PC-9 (cell line): ENCODE data around the gene SNTG2.

Experiments used
- CTCF ChIP-seq: fragments of 200-600 bp; sonication (generic); conservative IDR thresholded peaks from 2 replicates; pipeline ENCODE4 v1.6.1; 2017; ENCODE audit warnings: mixed run types, antibody characterized with exemption, mild to moderate bottlenecking, moderate library complexity
- EZH2 ChIP-seq: fragments of 200-600 bp; sonication (generic); IDR thresholded peaks from 2 replicates; pipeline ENCODE4 v1.8.0; 2017; ENCODE audit warnings: antibody characterized with exemption, low read depth

GRCh38 chr2:974502-974901 is 23.9 kb downstream of the SNTG2 start:
- TF ChIP-seq CTCF: no peak
- TF ChIP-seq EZH2: no peak
